Heart left ventricle (tissue), 13 donors: ENCODE results near the gene TBC1D1.

ENCODE experiments used
- POLR2A ChIP-seq, 2 donors: fragments of 450-650 bp; IDR thresholded peaks; one replicate each; pipeline ENCODE4 v1.6.1; 2017; ENCODE audit warnings: antibody characterized with exemption in 2 of 2, mild to moderate bottlenecking in 2 of 2, moderate library complexity in 2 of 2
- TF ChIP-seq, protein P1 (sequence below), 12 donors: fragments of 200-600 bp; sonication (generic) in 4 of 12; IDR thresholded peaks; one replicate each; pipeline versions ENCODE4 v1.5.0 to v1.8.0; 2018 to 2022; ENCODE audit warnings: antibody characterized with exemption in 12 of 12, mild to moderate bottlenecking in 5 of 12
- donor health status: ischemic (EF 13 %, LVEDD 7.1; RV severe dilation, severe dysfunction).
- donor health status: DM: no; HTN: yes; CAD: no.
- donor health status: DM: no; HTN: no; CAD: no.
- donor health status: ischemic (EF 25% LVEDD 6.9; RV normal size, moderate dysfunction).
- donor health status: ischemic (EF 25% LVEDD 5.7; RV mildly dilated, moderate dysfunction).
- donor health status: ischemic (EF 35%, LVEDD 5.7; RV mildly dilated, moderate dysfunction).
- donor health status: nonischemic (EF 11% LVEDD 7.7; RV severe dilation, severe dysfunction).
- donor health status: DM: yes; HTN: yes; CAD: no.
- donor health status: PGD.
- donor health status: ischemic (EF 29% LVEDD 5.4; RV normal size, mild dysfunction).
- donor health status: nonischemic (EF 23%, LVEDD 6.1; RV moderate dilation, normal function).

DNA sequence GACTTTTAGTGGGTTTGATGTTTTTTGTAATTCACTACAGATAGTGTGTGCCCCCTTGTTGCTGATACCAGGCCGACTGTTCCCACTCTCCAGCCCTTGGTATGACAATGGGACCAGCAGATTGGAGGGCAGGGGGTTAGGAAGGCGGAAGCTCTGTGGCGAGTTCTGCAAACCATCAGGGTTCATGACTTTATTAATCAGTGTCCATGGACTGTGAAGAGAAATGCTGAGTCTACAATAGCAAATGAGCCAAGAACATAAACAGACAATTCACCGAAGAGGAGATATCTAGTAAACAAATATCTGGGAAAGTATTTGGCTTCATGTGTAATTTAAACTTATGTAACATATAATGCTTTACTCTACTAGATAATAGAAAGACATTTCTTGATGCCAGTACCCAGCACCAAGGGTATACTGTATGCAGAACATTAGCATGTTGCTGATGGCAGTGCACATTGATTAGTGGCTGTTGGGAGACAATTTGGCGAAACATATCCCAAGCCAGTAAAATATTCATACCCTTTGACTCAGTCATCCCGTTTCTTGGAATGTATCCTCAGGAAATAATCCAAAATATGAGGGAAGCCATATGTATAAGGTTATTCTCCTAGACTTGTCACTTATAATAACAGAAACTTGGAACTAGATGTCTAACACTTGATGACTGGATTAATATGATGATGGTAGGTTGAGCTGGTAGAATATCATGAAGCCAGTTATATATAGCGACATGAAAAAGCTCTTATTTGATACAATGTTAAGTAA lies 238.8 kb downstream of the TBC1D1 start:
- TF ChIP-seq, protein P1, sequence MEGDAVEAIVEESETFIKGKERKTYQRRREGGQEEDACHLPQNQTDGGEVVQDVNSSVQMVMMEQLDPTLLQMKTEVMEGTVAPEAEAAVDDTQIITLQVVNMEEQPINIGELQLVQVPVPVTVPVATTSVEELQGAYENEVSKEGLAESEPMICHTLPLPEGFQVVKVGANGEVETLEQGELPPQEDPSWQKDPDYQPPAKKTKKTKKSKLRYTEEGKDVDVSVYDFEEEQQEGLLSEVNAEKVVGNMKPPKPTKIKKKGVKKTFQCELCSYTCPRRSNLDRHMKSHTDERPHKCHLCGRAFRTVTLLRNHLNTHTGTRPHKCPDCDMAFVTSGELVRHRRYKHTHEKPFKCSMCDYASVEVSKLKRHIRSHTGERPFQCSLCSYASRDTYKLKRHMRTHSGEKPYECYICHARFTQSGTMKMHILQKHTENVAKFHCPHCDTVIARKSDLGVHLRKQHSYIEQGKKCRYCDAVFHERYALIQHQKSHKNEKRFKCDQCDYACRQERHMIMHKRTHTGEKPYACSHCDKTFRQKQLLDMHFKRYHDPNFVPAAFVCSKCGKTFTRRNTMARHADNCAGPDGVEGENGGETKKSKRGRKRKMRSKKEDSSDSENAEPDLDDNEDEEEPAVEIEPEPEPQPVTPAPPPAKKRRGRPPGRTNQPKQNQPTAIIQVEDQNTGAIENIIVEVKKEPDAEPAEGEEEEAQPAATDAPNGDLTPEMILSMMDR (IDR thresholded peaks at IDR 0.05), result no peak
- no peak for TF ChIP-seq POLR2A (IDR thresholded peaks at IDR 0.05)
